ENCODE results near the gene LIPC.

DNA sequence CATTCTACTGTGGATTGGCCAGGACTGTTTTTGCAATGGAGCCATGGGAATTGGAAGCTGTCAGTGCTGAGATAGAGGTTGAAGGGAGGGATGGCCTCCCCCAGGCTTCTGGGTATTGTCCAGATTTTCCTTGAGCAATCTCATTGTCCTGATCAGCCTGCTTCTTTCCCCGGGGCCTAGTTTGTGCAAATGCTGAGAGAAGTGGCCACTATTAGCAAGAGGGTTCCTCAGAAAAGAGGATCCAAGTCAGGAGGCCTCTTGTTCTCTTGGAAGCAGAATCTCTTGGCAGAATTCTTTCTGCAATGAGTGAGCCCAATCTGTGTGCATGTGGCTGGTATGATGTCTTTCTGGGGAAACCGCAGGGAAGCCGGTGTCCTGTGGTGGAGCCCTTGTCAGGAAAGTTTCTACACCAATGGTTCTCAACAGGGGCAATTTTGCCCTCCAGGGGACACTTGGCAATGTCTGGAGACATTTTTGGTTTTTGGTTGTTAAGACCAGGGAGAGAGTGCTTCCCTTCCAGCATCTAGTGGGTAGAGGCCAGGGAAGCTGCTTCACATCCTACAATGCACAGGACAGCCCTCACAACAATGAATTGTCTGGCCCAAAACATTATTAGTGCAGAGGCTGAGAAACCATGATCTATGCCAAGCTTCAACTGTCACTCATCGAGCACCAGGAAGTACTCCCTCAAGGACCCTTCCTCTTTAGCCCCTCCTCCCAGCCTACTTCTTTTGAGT, 2.0 kb downstream of the LIPC start:
- TF ChIP-seq, protein P1, sequence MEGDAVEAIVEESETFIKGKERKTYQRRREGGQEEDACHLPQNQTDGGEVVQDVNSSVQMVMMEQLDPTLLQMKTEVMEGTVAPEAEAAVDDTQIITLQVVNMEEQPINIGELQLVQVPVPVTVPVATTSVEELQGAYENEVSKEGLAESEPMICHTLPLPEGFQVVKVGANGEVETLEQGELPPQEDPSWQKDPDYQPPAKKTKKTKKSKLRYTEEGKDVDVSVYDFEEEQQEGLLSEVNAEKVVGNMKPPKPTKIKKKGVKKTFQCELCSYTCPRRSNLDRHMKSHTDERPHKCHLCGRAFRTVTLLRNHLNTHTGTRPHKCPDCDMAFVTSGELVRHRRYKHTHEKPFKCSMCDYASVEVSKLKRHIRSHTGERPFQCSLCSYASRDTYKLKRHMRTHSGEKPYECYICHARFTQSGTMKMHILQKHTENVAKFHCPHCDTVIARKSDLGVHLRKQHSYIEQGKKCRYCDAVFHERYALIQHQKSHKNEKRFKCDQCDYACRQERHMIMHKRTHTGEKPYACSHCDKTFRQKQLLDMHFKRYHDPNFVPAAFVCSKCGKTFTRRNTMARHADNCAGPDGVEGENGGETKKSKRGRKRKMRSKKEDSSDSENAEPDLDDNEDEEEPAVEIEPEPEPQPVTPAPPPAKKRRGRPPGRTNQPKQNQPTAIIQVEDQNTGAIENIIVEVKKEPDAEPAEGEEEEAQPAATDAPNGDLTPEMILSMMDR (IDR thresholded peaks at IDR 0.05 in 4 of 5, conservative IDR thresholded peaks at IDR 0.05 in 1 of 5) = no peak
- TF ChIP-seq POLR2A (IDR thresholded peaks at IDR 0.05) = no peak
